AG09319 (cell line): ENCODE data around the gene FAR2.
"Not testable (repeated sequence)": the region's sequence is repeated elsewhere in the genome, so short reads cannot be mapped to it uniquely, and the experiment has no call there.

Source experiments
- DNase-seq: peaks from one replicate; pipeline ENCODE4 v3.0.0-alpha.2; 2010; ENCODE audit warnings: low read depth; ENCODE audit errors: extremely low read depth
- CTCF ChIP-seq: IDR thresholded peaks from 2 replicates; pipeline ENCODE4 v1.5.1; 2011; ENCODE audit warnings: low read depth, mild to moderate bottlenecking, inconsistent platforms, low read length, moderate library complexity

The FAR2 gene

GRCh38 chr12:29167445-29167844 lies 18.4 kb downstream of the FAR2 start:
- TF ChIP-seq CTCF = no peak
- no peak for DNase-seq

- no peak for TF ChIP-seq CTCF
Measured at GRCh38 chr12:29167988-29168387, 18.9 kb downstream of the FAR2 start.

GRCh38 chr12:29169978-29170377 lies 20.9 kb downstream of the FAR2 start:
- not testable (repeated sequence) for DNase-seq

More at GRCh38 chr12:29167988-29168387, 18.9 kb downstream of the FAR2 start:
- no peak for DNase-seq

- DNase-seq = not testable (repeated sequence)
Measured at GRCh38 chr12:29170478-29171084, 21.5 kb downstream of the FAR2 start.

- no peak for TF ChIP-seq CTCF
- DNase-seq = no peak
Measured at GRCh38 chr12:29171421-29172258, 22.6 kb downstream of the FAR2 start.

- peak; percentile 48 for DNase-seq
- TF ChIP-seq CTCF = no peak
Measured at GRCh38 chr12:29176941-29177340, 27.9 kb downstream of the FAR2 start.

- not testable (repeated sequence) for DNase-seq
Measured at GRCh38 chr12:29182247-29182646, 33.2 kb downstream of the FAR2 start.

- no peak for TF ChIP-seq CTCF
- no peak for DNase-seq
Measured at GRCh38 chr12:29187756-29188155, 38.7 kb downstream of the FAR2 start.
